H1 (cell line): ENCODE results near the gene KCNQ1.

ENCODE experiments used
- CBX5 ChIP-seq: fragments of 300-800, 300-1000 bp; sonication (generic); IDR thresholded peaks from 2 replicates; pipeline ENCODE4 v1.7.1; 2016; ENCODE audit warnings: antibody characterized with exemption, low read length, low read depth
- CBX8 ChIP-seq: fragments of 300-800, 300-1000 bp; sonication (generic); IDR thresholded peaks from 2 replicates; pipeline ENCODE4 v1.7.1; 2016; ENCODE audit warnings: low read depth, low read length, borderline replicate concordance
- CHD2 ChIP-seq: IDR thresholded peaks from 2 replicates; pipeline ENCODE4 v1.6.1; 2012; ENCODE audit warnings: low read length, improper control_type of control experiment
- CTCF ChIP-seq, 3 experiments: IDR thresholded peaks; 1 replicate in 2 of 3; 2 replicates in 1 of 3; pipeline versions ENCODE4 v1.5.1 to v1.6.1; 2011; ENCODE audit warnings: low read length in 3 of 3, mild to moderate bottlenecking in 3 of 3, inconsistent platforms in 2 of 3, low read depth in 1 of 3, moderate library complexity in 1 of 3; ENCODE audit not compliant: insufficient read depth in 1 of 3; ENCODE audit errors: control extremely low read depth in 1 of 3
- EZH2 ChIP-seq: fragments of 200-600 bp; sonication (generic); IDR thresholded peaks from 2 replicates; pipeline ENCODE4 v1.7.1; 2012; ENCODE audit warnings: low read depth, mild to moderate bottlenecking, moderate library complexity, low read length, inconsistent platforms; ENCODE audit not compliant: severe bottlenecking
- KDM1A ChIP-seq: fragments of 200-600, 300-600 bp; sonication (generic); IDR thresholded peaks from 2 replicates; pipeline ENCODE4 v1.7.1; 2016; ENCODE audit warnings: mild to moderate bottlenecking, low read length, borderline replicate concordance
- MAX ChIP-seq: IDR thresholded peaks from 2 replicates; pipeline ENCODE4 v1.6.1; 2012; ENCODE audit warnings: inconsistent platforms
- POLR2A ChIP-seq, 2 experiments: IDR thresholded peaks; 1 replicate in 1 of 2; 2 replicates in 1 of 2; pipeline ENCODE4 v1.6.1; 2011; ENCODE audit warnings: low read depth in 2 of 2, low read length in 2 of 2, mild to moderate bottlenecking in 2 of 2; ENCODE audit errors: control extremely low read depth in 1 of 2
- SIRT6 ChIP-seq: IDR thresholded peaks from one replicate; pipeline ENCODE4 v1.7.1; 2012; ENCODE audit warnings: low read length, inconsistent platforms

GRCh38 chr11:2489083-2489482 is 44.3 kb downstream of the KCNQ1 start:
- TF ChIP-seq POLR2A (IDR thresholded peaks at IDR 0.05; ENCODE audit: control extremely low read depth in 1 of 2, low read depth in 2 of 2, low read length in 2 of 2) (no peak), CBX5 (no peak), MAX (no peak), CTCF (IDR thresholded peaks at IDR 0.05; ENCODE audit: control extremely low read depth in 1 of 3, insufficient read depth in 1 of 3, low read depth in 1 of 3, low read length in 3 of 3) (no peak), KDM1A (no peak), CHD2 (no peak), CBX8 (no peak), SIRT6 (no peak), EZH2 (no peak)
